Measurements from ENCODE around the gene VLDLR.

The VLDLR gene

GRCh38 chr9:2621722-2622460, at the start of gene VLDLR:
TSS of gene VLDLR (plus strand) at chr9:2621787. CDS start at chr9:2622190, 403 bp downstream.
- no peak for DNase-seq

DNA sequence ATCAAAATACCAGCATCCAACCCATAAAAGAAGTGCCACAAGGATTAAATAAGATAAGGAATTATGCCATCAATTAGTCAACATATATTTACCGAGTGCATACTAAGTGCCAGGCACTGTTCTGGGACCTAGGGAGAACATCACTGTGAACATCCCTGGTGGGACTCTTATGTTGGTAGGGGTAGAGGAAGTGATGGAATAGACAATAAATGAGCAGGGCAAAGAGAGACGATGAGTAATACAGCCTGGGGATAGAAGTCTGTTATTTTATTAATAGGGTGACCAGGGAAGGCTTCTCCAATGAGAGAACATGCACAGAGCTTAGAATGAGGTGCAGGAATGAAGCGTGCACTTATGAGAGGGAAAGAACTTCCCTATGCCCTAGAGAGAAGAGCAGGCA, 47.4 kb upstream of the VLDLR start:
- DNase-seq = no peak

DNA sequence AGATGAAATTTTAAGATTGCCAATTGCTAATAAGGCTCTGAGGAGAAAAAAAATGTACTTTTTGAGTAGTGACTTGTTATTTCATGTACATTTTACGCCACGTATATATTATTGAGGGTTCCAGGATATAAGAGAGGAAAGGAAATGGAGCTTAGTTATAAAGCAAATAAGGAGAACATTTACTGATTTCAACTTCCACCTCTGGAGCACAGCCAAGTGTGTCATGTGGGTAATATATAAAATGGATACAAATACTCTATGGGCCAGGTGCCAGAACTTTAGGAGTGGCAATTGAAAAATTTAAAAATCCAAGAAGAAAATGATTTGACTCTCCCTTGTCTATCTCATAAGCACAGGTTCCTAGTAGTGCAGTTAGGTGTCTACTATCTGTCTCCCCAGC, 45.0 kb upstream of the VLDLR start:
- no peak for DNase-seq

DNA sequence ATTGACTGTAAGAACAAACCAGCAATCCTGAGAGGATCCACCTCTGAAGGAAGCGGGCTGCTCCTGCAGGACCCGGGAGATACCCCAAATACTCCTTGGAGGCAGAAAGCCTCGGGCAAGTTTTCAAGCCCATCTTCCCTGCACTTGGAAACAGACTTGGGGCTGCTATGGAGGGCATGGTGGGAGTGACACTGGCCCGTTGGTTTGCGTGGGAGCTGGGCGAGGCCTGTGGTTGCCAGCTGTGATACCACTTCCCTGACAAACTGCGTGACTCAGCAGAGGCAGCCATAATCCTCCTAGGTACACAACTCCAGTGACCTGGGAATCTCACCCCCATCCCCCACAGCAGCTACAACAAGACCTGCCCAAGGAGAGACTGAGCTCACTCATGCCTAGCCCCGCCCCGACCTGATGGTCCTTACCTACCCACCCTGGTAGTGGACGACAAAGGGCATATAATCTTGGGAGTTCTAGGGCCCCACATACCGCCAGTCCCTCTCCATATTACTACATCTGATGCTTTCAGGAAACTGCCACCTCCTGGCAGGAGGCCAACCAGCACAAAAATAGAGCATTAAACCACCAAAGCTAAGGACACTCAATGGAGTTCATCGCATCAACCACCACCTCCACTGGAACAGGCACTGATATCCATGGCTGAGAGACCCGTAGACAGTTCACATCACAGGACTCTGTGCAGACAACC, 38.1 kb upstream of the VLDLR start:
- no peak for DNase-seq

DNA sequence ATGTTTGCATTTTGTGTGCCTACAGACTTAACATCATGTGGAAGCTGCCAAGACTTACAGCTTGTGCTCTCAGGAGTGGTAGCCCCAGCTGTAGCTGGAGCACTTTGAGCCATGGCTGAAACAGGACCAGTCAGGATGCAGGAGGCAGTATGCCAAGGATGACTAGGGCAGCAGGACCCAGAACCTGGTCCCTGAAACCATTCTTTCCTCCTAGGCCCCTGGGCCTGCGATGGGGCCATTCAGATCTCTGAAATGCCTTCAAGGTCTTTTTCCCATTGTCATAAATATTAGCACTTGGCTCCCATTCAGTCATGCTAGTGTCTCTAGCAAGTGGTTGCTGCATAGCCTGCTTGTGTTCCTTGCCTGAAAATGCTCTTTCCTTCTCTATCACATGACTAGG, 29.6 kb upstream of the VLDLR start:
- DNase-seq = no peak

GRCh38 chr9:2593744-2594143, 27.8 kb upstream of the VLDLR start:
- DNase-seq = no peak

DNA sequence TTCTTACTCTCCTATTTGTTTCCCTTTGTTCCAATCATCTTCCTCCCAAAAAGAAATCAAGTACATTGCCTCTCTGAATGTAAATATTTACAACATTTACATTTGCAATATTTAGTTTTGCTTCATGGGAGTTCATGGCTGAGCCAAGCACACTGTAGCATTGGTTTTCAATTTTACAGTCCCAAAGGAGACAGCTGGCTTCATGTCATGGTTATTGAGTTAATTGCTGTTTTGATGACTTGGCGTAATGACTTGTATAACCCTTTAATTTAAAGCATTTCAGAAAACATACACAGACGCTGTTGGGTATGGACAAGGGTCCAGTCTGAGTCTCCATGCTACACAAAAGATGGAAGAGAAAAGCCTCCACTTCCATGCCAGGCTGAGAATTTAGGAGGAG, 25.6 kb upstream of the VLDLR start:
- no peak for DNase-seq

- no peak for DNase-seq
Measured at GRCh38 chr9:2597483-2597882, 24.1 kb upstream of the VLDLR start.

- no peak for DNase-seq
Measured at GRCh38 chr9:2599896-2600295, 21.7 kb upstream of the VLDLR start.

- no peak for DNase-seq
Measured at GRCh38 chr9:2600307-2600706, 21.3 kb upstream of the VLDLR start.

GRCh38 chr9:2601785-2602378, 19.7 kb upstream of the VLDLR start:
- no peak for DNase-seq

GRCh38 chr9:2602704-2603116, 18.9 kb upstream of the VLDLR start:
- DNase-seq = no peak

DNA sequence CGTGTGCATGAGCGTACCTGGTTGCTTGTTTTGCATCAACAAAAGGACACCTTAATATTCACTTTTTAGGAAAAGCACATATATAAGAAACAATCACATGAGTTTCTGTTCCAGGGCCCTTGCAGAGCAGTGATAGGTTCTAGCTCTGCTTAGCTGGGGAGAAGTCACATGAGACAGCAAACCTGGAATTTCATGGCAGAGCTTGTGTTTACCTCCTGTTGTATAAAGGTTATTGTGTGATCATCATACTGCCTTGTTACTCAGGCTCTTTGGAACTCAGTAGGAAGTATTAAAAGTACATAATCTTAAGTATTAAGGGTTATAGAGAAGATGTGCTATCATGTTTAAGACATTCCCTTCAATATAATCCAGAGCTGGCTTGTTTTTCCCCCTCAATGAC, 18.0 kb upstream of the VLDLR start:
- DNase-seq = no peak

GRCh38 chr9:2605246-2605645, 16.3 kb upstream of the VLDLR start:
- no peak for DNase-seq

DNA sequence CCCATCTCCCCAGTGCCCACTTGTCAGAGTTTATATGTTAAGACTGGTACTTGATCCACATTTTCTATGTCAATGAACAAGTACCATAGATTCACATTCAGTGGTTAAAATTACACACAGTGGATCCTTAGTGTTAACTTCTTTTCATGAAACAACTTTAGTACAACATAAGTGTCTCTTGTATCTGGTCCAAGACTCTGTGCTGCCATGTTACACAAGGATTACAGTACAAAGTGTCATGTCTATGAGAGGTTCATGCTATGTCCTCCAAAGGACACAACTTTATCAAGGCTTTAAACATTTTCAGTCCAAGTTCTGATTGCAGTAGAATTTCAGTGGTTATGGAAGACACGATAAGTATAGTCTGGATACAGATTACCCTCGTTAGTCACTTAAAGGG, 13.3 kb upstream of the VLDLR start:
- no peak for DNase-seq

DNA sequence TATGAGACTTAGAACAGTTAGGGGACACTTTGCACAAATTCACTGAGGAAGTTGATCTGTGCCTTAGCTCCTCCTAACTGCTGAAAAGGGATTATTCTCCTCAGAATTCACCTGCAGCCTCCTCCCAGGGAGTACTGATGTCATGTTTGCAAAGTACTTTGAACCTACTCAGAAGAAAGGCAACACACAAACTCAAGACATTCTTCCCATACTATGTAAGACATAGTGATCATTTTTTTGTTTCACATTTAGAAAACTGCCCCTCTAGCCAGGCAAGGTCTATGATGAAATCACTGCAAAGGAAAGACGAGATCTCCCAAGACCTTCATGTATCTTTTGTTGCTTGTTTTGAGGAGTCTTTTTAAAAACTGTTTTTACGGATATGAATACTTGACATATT, 10.6 kb upstream of the VLDLR start:
- no peak for DNase-seq

DNA sequence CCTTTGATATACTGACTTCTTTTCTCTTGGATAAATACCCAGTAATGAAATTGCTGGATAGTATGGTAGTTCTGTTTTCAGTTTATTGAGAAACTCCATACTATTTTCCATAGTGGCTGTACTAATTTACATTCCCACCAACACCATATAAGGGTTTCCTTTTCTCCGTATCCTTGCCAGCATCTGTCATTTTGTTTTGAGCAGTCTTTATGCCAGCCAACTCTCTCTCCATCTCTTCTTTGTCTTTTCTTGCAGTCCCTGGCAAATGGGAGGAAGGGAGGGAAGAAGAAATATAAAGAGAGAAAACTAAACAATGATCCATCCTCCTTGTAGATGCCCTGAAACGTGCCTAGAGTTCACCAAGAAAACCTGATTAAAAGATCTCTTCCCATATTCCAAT, 9.6 kb upstream of the VLDLR start:
- no peak for DNase-seq

DNA sequence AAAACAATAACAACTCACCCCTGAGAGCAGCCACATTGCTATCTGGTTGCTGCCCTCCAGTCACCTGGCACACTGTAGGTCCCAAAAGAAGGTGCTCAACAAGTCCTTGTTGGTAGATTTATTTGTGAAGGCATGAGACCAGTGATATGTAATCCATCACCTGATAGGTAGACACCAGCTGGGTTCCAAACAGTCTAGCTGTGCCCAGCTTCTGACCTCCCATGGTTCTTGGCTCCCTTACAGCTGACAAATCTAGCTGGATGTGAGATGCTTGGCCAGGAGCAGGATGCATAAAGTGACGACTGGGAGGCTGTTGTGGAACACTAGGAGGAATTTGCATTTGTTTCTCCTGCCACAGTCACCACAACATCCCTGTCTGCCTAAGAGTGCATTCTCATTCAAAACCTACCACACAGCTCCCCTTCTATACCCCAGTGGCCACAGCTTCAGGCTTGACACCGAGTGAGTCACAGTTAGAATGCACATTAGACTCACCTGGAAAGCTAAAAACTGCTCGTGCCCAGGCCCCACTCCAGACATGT, 7.8 kb upstream of the VLDLR start:
- DNase-seq = no peak

- no peak for DNase-seq
Measured at GRCh38 chr9:2615497-2615896, 6.1 kb upstream of the VLDLR start.

DNA sequence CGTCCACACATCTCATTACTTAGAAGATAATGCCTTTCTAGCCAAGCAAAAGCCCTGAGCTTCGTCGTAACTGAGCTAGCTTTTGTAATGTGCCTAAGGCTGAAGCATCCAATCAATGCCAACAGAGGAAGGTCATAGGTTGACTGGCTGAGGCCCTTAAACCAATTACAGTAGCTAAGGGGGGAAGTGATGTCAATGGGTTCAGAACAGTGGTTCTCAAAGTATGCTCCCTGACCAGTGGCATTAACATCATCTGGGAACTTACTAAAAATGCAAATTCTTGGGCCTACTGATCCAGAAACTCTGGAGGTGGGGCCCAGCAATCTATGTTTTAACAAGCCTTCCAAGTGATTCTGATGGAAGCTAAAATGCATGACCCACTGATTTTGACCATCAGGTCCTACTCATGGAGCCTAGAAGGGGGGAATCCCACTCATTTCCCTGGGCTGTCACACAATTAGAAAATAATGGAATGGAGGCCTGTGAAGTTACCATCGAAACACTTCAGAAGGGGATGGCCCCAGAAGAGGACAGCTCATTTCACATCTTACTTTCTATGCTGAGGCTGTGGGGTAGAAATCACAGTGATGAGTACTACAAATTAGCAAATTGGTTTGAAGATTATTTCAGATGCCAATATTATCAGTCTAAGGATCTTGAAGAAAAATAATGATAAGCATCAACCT, 4.8 kb upstream of the VLDLR start:
- no peak for DNase-seq

- DNase-seq = no peak
Measured at GRCh38 chr9:2618289-2618688, 3.3 kb upstream of the VLDLR start.

DNA sequence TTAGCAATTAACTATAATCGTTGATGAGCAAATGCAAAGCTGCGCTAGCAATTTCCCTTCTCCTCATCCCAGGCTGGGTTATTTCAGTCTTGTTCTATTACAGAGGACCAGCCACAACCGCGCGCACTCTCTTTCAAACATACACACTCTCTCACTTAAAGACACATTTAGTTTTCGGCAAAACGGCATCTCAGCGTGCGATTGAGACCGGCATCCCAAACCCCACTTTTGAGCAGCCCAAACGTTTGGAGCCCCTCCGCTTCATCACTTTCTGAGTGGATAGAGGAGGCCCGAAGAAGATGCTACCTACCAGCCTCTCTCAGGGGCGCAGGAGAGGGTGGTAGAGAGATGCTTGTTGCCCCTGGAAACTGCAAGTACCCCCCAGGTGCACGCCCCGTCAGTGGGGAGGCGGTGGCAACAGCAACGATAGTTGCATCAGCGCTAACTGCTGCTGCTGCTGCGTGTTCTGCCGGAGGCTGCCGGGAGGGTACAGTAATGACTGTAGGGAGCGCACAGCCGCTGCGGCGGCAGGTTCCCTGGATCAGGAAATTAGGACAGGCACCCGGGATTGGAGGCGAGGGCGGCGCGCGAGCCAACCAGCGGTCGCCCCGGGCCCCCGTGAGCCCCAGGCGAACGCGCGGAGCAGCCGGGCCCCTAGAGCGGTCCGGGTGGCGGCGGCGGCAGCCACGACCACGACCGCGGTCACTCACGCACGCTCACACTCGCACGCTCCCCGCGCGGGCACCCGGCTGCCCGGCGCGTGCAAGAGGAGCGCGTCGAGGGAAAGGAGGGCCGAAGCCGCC, 467 bp upstream of the VLDLR start:
- peak; percentile 5 for DNase-seq

Data from activated CD4-positive, alpha-beta T cell treated with anti-CD3 and anti-CD28 coated beads, Interleukin-2, amount 50 U/mL, for 1 hour (primary cell).